Mammary epithelial cell (primary cell): ENCODE results near the gene LSMEM2.

Experiments
- EZH2 ChIP-seq: IDR thresholded peaks from 2 replicates; pipeline ENCODE4 v1.6.1; 2012; ENCODE audit warnings: low read length, inconsistent platforms, borderline replicate concordance
- TF ChIP-seq, protein P1 (sequence below), 2 donors: IDR thresholded peaks in 1 of 2; conservative IDR thresholded peaks in 1 of 2; 2 replicates each; pipeline ENCODE4 v1.5.1; 2011 to 2012; ENCODE audit warnings: inconsistent platforms in 2 of 2, low read length in 2 of 2, mild to moderate bottlenecking in 2 of 2, control low read depth in 1 of 2, low read depth in 1 of 2; ENCODE audit not compliant: insufficient read depth in 1 of 2; ENCODE audit errors: extremely low read depth in 1 of 2

DNA sequence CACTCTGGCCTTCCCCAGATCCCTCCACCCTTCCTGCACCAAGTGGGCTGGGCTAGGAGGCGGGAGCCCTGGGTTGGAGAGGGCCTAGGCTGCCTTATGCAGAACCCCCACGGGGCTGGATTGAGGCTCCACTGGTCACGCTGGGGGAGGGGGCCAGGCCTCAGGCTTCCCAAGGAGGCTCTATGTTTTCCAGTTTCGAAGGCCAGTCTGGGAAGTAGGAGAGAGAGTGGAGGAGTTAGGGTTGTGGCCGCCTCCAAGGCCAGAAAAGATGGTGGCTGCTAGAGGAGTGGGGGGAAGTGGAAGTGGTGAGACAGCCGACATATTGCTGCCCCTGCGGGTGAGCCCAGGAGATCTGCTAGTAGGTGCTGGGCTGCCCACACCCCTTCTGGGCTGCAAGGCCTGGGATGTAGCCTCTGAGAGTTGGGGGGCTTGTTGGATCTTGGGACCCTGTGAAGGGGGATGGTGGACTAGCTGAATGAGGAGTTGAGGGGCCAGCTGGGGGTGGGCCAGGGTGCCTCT, 41.7 kb upstream of the LSMEM2 start:
- TF ChIP-seq, protein P1, sequence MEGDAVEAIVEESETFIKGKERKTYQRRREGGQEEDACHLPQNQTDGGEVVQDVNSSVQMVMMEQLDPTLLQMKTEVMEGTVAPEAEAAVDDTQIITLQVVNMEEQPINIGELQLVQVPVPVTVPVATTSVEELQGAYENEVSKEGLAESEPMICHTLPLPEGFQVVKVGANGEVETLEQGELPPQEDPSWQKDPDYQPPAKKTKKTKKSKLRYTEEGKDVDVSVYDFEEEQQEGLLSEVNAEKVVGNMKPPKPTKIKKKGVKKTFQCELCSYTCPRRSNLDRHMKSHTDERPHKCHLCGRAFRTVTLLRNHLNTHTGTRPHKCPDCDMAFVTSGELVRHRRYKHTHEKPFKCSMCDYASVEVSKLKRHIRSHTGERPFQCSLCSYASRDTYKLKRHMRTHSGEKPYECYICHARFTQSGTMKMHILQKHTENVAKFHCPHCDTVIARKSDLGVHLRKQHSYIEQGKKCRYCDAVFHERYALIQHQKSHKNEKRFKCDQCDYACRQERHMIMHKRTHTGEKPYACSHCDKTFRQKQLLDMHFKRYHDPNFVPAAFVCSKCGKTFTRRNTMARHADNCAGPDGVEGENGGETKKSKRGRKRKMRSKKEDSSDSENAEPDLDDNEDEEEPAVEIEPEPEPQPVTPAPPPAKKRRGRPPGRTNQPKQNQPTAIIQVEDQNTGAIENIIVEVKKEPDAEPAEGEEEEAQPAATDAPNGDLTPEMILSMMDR (conservative IDR thresholded peaks at IDR 0.05 in 1 of 2, IDR thresholded peaks at IDR 0.05 in 1 of 2; ENCODE audit: extremely low read depth in 1 of 2, insufficient read depth in 1 of 2, low read depth in 1 of 2, low read length in 2 of 2) = no peak
- no peak for TF ChIP-seq EZH2
